Coronary artery (tissue), 2 donors: Measurements from ENCODE around the gene FAM83D.

Experiments
- DNase-seq: peaks from one replicate; pipeline ENCODE4 v3.0.0-alpha.2; 2017; ENCODE audit warnings: low spot score
- H3K27ac ChIP-seq, 2 donors: fragments of 200-600 bp; sonication (generic); one replicate each; pipeline ENCODE4 v1.5.1; 2016 to 2019
- H3K4me3 ChIP-seq: fragments of 200-600 bp; sonication (generic); 2 replicates; pipeline ENCODE4 v1.5.1; 2016; ENCODE audit warnings: mild to moderate bottlenecking, moderate library complexity
- CTCF ChIP-seq: fragments of 200-600 bp; sonication (generic); IDR thresholded peaks from one replicate; pipeline ENCODE4 v1.5.1; 2019; ENCODE audit warnings: antibody characterized with exemption

Gene FAM83D, protein sequence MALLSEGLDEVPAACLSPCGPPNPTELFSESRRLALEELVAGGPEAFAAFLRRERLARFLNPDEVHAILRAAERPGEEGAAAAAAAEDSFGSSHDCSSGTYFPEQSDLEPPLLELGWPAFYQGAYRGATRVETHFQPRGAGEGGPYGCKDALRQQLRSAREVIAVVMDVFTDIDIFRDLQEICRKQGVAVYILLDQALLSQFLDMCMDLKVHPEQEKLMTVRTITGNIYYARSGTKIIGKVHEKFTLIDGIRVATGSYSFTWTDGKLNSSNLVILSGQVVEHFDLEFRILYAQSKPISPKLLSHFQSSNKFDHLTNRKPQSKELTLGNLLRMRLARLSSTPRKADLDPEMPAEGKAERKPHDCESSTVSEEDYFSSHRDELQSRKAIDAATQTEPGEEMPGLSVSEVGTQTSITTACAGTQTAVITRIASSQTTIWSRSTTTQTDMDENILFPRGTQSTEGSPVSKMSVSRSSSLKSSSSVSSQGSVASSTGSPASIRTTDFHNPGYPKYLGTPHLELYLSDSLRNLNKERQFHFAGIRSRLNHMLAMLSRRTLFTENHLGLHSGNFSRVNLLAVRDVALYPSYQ

DNA sequence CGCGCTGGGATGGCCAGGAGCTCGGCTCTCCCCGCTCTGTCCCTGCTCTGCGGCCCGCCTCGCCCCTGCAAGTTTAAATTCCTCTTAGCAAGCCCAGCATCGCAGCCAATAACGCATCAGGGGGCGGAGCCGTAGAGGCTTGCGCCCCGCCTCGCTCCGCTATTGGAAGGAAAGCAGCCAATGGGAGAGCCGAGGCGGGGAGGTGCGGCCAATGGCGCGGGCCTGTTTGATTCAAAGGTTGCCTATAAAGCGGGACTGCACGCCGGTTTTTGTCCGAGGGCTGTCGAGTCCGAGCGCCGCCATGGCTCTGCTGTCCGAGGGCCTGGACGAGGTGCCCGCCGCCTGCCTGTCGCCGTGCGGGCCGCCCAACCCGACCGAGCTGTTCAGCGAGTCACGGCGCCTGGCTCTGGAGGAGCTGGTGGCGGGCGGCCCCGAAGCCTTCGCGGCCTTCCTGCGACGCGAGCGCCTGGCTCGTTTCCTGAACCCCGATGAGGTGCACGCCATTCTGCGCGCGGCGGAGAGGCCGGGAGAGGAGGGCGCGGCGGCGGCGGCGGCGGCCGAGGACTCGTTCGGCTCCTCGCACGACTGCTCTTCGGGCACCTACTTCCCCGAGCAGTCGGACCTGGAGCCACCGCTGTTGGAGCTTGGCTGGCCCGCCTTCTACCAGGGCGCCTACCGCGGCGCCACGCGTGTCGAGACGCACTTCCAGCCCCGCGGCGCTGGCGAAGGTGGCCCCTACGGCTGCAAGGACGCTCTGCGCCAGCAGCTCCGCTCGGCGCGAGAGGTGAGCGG, at the start of gene FAM83D:
TSS of gene FAM83D (plus strand) at position 276 of the 792 bp plus-strand sequence. CDS start at position 302, 26 bp downstream.
- no peak for TF ChIP-seq CTCF
- DNase-seq = peak; percentile 93
- H3K4me3 ChIP-seq = peak within 1 kb of the TSS; percentile 76
- H3K27ac ChIP-seq = peak within 1 kb of the TSS in 1 of 2 donors; percentile 30

GRCh38 chr20:38877483-38877882, 48.7 kb upstream of the FAM83D start:
- no peak overlapping the region for H3K27ac ChIP-seq
- H3K4me3 ChIP-seq = no peak overlapping the region
- no peak for TF ChIP-seq CTCF
- no peak for DNase-seq

DNA sequence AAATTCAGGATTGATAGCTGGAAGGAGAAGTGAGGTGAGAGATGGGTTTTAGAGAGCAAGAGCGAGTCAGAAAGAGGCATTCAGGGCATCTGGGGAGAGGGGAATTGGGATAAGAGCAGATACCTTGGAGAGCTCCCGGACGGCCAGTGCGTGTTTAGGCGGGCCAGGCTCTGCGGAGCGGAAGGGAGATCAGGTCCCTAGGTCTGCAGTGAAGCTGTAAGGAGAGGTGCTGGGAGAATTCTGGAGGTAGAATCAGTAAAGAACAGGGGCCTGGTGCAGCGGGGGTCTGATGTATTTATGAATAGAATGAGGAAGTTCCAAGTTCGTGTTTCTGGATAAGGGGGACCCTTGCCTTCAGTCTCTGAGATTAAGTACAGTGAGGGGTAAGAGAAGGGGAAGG, 47.4 kb upstream of the FAM83D start:
- Histone ChIP-seq H3K27ac (no peak overlapping the region), H3K4me3 (no peak overlapping the region)
- no peak for TF ChIP-seq CTCF
- no peak for DNase-seq

DNA sequence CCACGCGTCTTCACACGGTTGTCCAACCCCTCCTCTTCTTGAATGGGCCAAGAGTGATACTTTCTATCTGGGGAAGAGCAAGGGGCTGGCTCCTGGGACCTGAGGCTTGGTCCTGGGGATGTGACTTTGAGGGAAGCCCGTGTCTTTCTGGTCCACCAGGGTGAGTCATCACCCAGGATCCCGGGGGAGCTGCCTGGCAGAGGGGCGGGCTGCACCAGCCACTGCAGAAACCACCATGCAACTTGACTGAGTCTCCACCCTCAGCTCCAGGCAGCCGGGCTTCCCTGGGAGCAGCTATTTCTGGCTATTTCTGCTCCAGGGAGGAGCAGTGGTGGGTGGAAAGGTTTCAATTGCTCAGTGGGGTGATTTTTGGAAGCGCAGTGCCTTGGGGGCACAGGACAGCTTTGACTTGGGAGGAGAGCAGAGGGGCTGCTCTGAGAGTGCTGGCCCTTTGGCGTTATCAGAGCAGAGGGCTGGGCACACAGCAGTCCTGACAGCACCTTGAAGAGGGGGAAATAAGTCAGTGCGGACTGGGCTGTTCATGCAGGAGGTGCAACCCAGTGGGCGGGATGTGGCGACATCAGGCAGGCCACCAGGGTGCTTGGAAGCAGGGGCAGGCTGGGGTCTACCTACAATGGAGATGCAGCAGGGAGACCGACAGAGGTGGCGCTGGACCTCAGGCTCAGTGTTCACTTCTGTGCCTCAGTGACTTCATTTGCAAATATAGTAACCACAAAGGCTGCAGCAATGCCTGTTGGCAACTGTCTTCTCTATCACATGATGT, 45.1 kb upstream of the FAM83D start:
- Histone ChIP-seq H3K4me3 (no peak overlapping the region), H3K27ac (no peak overlapping the region)
- no peak for DNase-seq
- no peak for TF ChIP-seq CTCF

DNA sequence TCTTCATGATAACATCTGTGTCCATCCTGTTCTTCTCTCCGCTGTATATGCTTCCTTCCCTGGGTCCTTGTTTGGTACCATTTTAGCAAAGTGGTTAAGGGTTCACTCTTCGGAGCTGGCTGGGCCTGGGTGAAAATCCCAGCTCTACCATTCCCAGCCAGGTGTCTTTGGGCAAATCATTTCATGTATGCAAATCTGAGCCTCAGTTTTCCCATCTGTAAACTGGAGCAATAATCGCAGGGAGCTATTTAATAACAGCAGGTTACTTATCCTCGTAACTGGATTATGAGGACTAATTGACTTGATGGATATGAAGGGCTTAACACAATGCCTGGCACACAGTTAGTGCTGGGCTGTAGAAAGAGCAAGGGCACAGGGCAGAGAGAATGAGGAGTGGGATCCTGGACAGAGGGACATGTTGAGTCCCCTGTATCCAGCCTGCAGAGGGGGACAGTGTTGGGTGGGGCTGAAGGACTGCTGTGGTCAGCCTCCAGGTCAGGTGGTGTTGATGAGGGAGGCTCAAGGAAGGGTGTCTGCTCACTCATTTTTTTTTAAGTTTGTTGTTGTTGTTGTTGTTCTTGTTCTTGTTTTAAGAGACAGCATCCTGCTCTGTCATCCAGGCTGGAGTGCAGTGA, 44.3 kb upstream of the FAM83D start:
- no peak overlapping the region for H3K4me3 ChIP-seq
- no peak overlapping the region for H3K27ac ChIP-seq
- DNase-seq = no peak
- TF ChIP-seq CTCF = no peak

GRCh38 chr20:38882600-38882999, 43.6 kb upstream of the FAM83D start:
- H3K27ac ChIP-seq = no peak overlapping the region
- no peak overlapping the region for H3K4me3 ChIP-seq
- no peak for DNase-seq
- TF ChIP-seq CTCF = no peak
